ENCODE measurements around the gene COL11A1.

- no peak for TF ChIP-seq CREB3 (CRISPR knock-in tag; IDR thresholded peaks at IDR 0.05)
- TF ChIP-seq FOXM1 (CRISPR knock-in tag; IDR thresholded peaks at IDR 0.05), result no peak
- TF ChIP-seq MXI1 (IDR thresholded peaks at IDR 0.05; ENCODE audit: borderline replicate concordance, low read depth, low read length), result no peak
- no peak for TF ChIP-seq TCF7L2 (IDR thresholded peaks at IDR 0.05; ENCODE audit: low read depth, low read length)
- no peak for TF ChIP-seq CTCF (CRISPR knock-in tag; IDR thresholded peaks at IDR 0.05)
- TF ChIP-seq SALL1 (CRISPR knock-in tag; IDR thresholded peaks at IDR 0.05), result no peak
- no peak for TF ChIP-seq TMF1 (CRISPR knock-in tag; IDR thresholded peaks at IDR 0.05; ENCODE audit: low read depth)
- TF ChIP-seq BHLHE40 (IDR thresholded peaks at IDR 0.05; ENCODE audit: low read length), result no peak
- no peak for TF ChIP-seq ZNF24 (IDR thresholded peaks at IDR 0.05)
- no peak for TF ChIP-seq GABPA (IDR thresholded peaks at IDR 0.05; ENCODE audit: low read depth, low read length)
- TF ChIP-seq GABPA (CRISPR knock-in tag; IDR thresholded peaks at IDR 0.05; ENCODE audit: low read depth), result no peak
Measured at GRCh38 chr1:103101399-103101798, 6.9 kb downstream of the COL11A1 start.
